Type B pancreatic cell (in vitro differentiated cells): ENCODE results near the gene DMXL1. TPM values are rescaled to one million over a fixed set of nuclear protein-coding genes. Genes with fewer than 3 reads are reported as not detected.

ENCODE experiments used
- DNase-seq: peaks from one replicate; pipeline ENCODE4 v3.0.0; 2021; ENCODE audit warnings: mixed read lengths; ENCODE audit not compliant: unreplicated experiment; ENCODE audit errors: extremely low spot score
- H3K27ac Mint-ChIP-seq: 2 replicates; pipeline ENCODE4 v1.8.0; 2021; ENCODE audit warnings: mild to moderate bottlenecking, mixed read lengths
- H3K27me3 Mint-ChIP-seq: 2 replicates; pipeline ENCODE4 v1.8.0; 2021; ENCODE audit warnings: mixed read lengths
- H3K36me3 Mint-ChIP-seq: 2 replicates; pipeline ENCODE4 v1.8.0; 2021; ENCODE audit warnings: mixed read lengths
- H3K4me1 Mint-ChIP-seq: one replicate; pipeline ENCODE4 v1.8.0; 2021; ENCODE audit warnings: mixed read lengths; ENCODE audit not compliant: unreplicated experiment
- H3K4me3 Mint-ChIP-seq: 2 replicates; pipeline ENCODE4 v1.8.0; 2021; ENCODE audit warnings: mild to moderate bottlenecking, mixed read lengths
- H3K9me3 Mint-ChIP-seq: 2 replicates; pipeline ENCODE4 v1.8.0; 2021; ENCODE audit warnings: mixed read lengths
- CTCF ChIP-seq: fragments of 200-600 bp; sonication (generic); conservative IDR thresholded peaks from 2 replicates; pipeline ENCODE4 v1.5.0; 2021; ENCODE audit warnings: antibody characterized with exemption, mild to moderate bottlenecking
- total RNA-seq: library from RNA; stranded (reverse); gene quantifications from 2 replicates; pipeline ENCODE4 v1.2.1, GENCODE V29; 2021; ENCODE audit warnings: low replicate concordance

The DMXL1 gene
- total RNA-seq, 1 donor from 2014 or later, result 31.2 TPM

- H3K36me3 Mint-ChIP-seq, result no peaks in the 10 kb centered on the region
- no peak overlapping the region for H3K27ac Mint-ChIP-seq
- TF ChIP-seq CTCF, result no peak
- no peaks in the 10 kb centered on the region for H3K9me3 Mint-ChIP-seq
- H3K27me3 Mint-ChIP-seq, result no peaks in the 10 kb centered on the region
- no peak for DNase-seq
- H3K4me3 Mint-ChIP-seq, result no peak overlapping the region
- peaks cover 18% of the 10 kb centered on the region for H3K4me1 Mint-ChIP-seq
These were observed 213.1 kb downstream of the DMXL1 start for GRCh38 chr5:119284031-119284430.

GRCh38 chr5:119285070-119285916 is 214.4 kb downstream of the DMXL1 start:
- no peaks in the 10 kb centered on the region for H3K36me3 Mint-ChIP-seq
- no peak overlapping the region for H3K4me3 Mint-ChIP-seq
- DNase-seq, result no peak
- H3K4me1 Mint-ChIP-seq, result peaks cover 25% of the 10 kb centered on the region
- H3K9me3 Mint-ChIP-seq, result peaks cover 1% of the 10 kb centered on the region
- H3K27ac Mint-ChIP-seq, result no peak overlapping the region
- no peak for TF ChIP-seq CTCF
- no peaks in the 10 kb centered on the region for H3K27me3 Mint-ChIP-seq

- H3K27me3 Mint-ChIP-seq, result no peaks in the 10 kb centered on the region
- no peak overlapping the region for H3K4me3 Mint-ChIP-seq
- peaks cover 5% of the 10 kb centered on the region for H3K9me3 Mint-ChIP-seq
- TF ChIP-seq CTCF, result no peak
- no peak overlapping the region for H3K27ac Mint-ChIP-seq
- DNase-seq, result no peak
- H3K4me1 Mint-ChIP-seq, result peaks cover 38% of the 10 kb centered on the region
- H3K36me3 Mint-ChIP-seq, result no peaks in the 10 kb centered on the region
These were observed 215.9 kb downstream of the DMXL1 start for GRCh38 chr5:119286511-119287488.

- Mint-ChIP-seq H3K9me3 (peaks cover 5% of the 10 kb centered on the region), H3K4me3 (no peak overlapping the region), H3K27ac (no peak overlapping the region), H3K36me3 (no peaks in the 10 kb centered on the region), H3K27me3 (no peaks in the 10 kb centered on the region), H3K4me1 (peaks cover 40% of the 10 kb centered on the region)
- TF ChIP-seq CTCF, result no peak
- no peak for DNase-seq
These were observed 216.7 kb downstream of the DMXL1 start for GRCh38 chr5:119287547-119288111.

GRCh38 chr5:119288379-119289033 is 217.6 kb downstream of the DMXL1 start:
- Mint-ChIP-seq H3K4me1 (peaks cover 40% of the 10 kb centered on the region), H3K27ac (peak overlapping the region; percentile 52), H3K36me3 (no peaks in the 10 kb centered on the region), H3K9me3 (peaks cover 5% of the 10 kb centered on the region), H3K27me3 (no peaks in the 10 kb centered on the region), H3K4me3 (peak overlapping the region; percentile 31)
- no peak for DNase-seq
- no peak for TF ChIP-seq CTCF
